Rectal smooth muscle tissue (tissue), 1 donor: Measurements from ENCODE around the gene PRSS2.

Source experiments
- H3K27ac ChIP-seq: one replicate; pipeline ENCODE4 v1.7.0; 2013; ENCODE audit warnings: low read depth, low read length, inconsistent platforms
- H3K27me3 ChIP-seq: one replicate; pipeline ENCODE4 v1.7.0; 2013; ENCODE audit warnings: low read length; ENCODE audit not compliant: control insufficient read depth, insufficient read depth
- H3K36me3 ChIP-seq: one replicate; pipeline ENCODE4 v1.7.0; 2013; ENCODE audit warnings: low read length; ENCODE audit not compliant: control insufficient read depth, insufficient read depth
- H3K4me1 ChIP-seq: one replicate; pipeline ENCODE4 v1.7.0; 2013; ENCODE audit warnings: low read length; ENCODE audit not compliant: control insufficient read depth, insufficient read depth
- H3K4me3 ChIP-seq: one replicate; pipeline ENCODE4 v1.7.0; 2013; ENCODE audit warnings: low read length
- H3K9ac ChIP-seq: one replicate; pipeline ENCODE4 v1.7.0; 2013; ENCODE audit warnings: low read length

PRSS2 gene

GRCh38 chr7:142801601-142802295 lies 31.0 kb downstream of the PRSS2 start:
- H3K4me1 ChIP-seq, result no peaks in the 10 kb centered on the region
- H3K9ac ChIP-seq, result no peak overlapping the region
- H3K4me3 ChIP-seq, result no peak overlapping the region
- peaks cover 9% of the 10 kb centered on the region for H3K27me3 ChIP-seq
- no peaks in the 10 kb centered on the region for H3K36me3 ChIP-seq
- H3K27ac ChIP-seq, result no peak overlapping the region

GRCh38 chr7:142802301-142802700 lies 31.5 kb downstream of the PRSS2 start:
- H3K4me1 ChIP-seq, result no peaks in the 10 kb centered on the region
- H3K4me3 ChIP-seq, result no peak overlapping the region
- H3K9ac ChIP-seq, result no peak overlapping the region
- H3K27ac ChIP-seq, result no peak overlapping the region
- H3K27me3 ChIP-seq, result peaks cover 8% of the 10 kb centered on the region
- no peaks in the 10 kb centered on the region for H3K36me3 ChIP-seq

- no peaks in the 10 kb centered on the region for H3K36me3 ChIP-seq
- H3K27ac ChIP-seq, result no peak overlapping the region
- H3K4me1 ChIP-seq, result no peaks in the 10 kb centered on the region
- H3K9ac ChIP-seq, result no peak overlapping the region
- H3K27me3 ChIP-seq, result peaks cover under 1% of the 10 kb centered on the region
- no peak overlapping the region for H3K4me3 ChIP-seq
These were observed 33.1 kb downstream of the PRSS2 start for GRCh38 chr7:142803901-142804300.

GRCh38 chr7:142804728-142805207 lies 34.0 kb downstream of the PRSS2 start:
- H3K9ac ChIP-seq, result no peak overlapping the region
- H3K4me1 ChIP-seq, result no peaks in the 10 kb centered on the region
- H3K27me3 ChIP-seq, result no peaks in the 10 kb centered on the region
- no peak overlapping the region for H3K4me3 ChIP-seq
- H3K27ac ChIP-seq, result no peak overlapping the region
- H3K36me3 ChIP-seq, result no peaks in the 10 kb centered on the region

- no peak overlapping the region for H3K27ac ChIP-seq
- H3K27me3 ChIP-seq, result no peaks in the 10 kb centered on the region
- no peak overlapping the region for H3K4me3 ChIP-seq
- H3K36me3 ChIP-seq, result no peaks in the 10 kb centered on the region
- no peak overlapping the region for H3K9ac ChIP-seq
- H3K4me1 ChIP-seq, result no peaks in the 10 kb centered on the region
These were observed 34.7 kb downstream of the PRSS2 start for GRCh38 chr7:142805350-142806021.

- no peaks in the 10 kb centered on the region for H3K36me3 ChIP-seq
- no peak overlapping the region for H3K27ac ChIP-seq
- no peaks in the 10 kb centered on the region for H3K4me1 ChIP-seq
- H3K27me3 ChIP-seq, result no peaks in the 10 kb centered on the region
- no peak overlapping the region for H3K9ac ChIP-seq
- no peak overlapping the region for H3K4me3 ChIP-seq
These were observed 35.2 kb downstream of the PRSS2 start for GRCh38 chr7:142806022-142806356.

- no peaks in the 10 kb centered on the region for H3K36me3 ChIP-seq
- no peak overlapping the region for H3K9ac ChIP-seq
- H3K27ac ChIP-seq, result no peak overlapping the region
- no peak overlapping the region for H3K4me3 ChIP-seq
- no peaks in the 10 kb centered on the region for H3K27me3 ChIP-seq
- H3K4me1 ChIP-seq, result no peaks in the 10 kb centered on the region
These were observed 36.2 kb downstream of the PRSS2 start for GRCh38 chr7:142806957-142807356.

- Histone ChIP-seq H3K36me3 (no peaks in the 10 kb centered on the region), H3K4me1 (no peaks in the 10 kb centered on the region), H3K27ac (no peak overlapping the region), H3K9ac (peak overlapping the region; percentile 40), H3K4me3 (no peak overlapping the region), H3K27me3 (no peaks in the 10 kb centered on the region)
These were observed 37.2 kb downstream of the PRSS2 start for GRCh38 chr7:142807855-142808460.

GRCh38 chr7:142808461-142808801 lies 37.7 kb downstream of the PRSS2 start:
- H3K9ac ChIP-seq, result no peak overlapping the region
- no peaks in the 10 kb centered on the region for H3K27me3 ChIP-seq
- no peaks in the 10 kb centered on the region for H3K36me3 ChIP-seq
- no peak overlapping the region for H3K27ac ChIP-seq
- H3K4me3 ChIP-seq, result no peak overlapping the region
- no peaks in the 10 kb centered on the region for H3K4me1 ChIP-seq

GRCh38 chr7:142808802-142809583 lies 38.2 kb downstream of the PRSS2 start:
- Histone ChIP-seq H3K36me3 (no peaks in the 10 kb centered on the region), H3K9ac (no peak overlapping the region), H3K27me3 (no peaks in the 10 kb centered on the region), H3K4me3 (no peak overlapping the region), H3K27ac (no peak overlapping the region), H3K4me1 (no peaks in the 10 kb centered on the region)

- Histone ChIP-seq H3K9ac (no peak overlapping the region), H3K27ac (no peak overlapping the region), H3K4me3 (no peak overlapping the region), H3K4me1 (no peaks in the 10 kb centered on the region), H3K27me3 (no peaks in the 10 kb centered on the region), H3K36me3 (no peaks in the 10 kb centered on the region)
These were observed 38.9 kb downstream of the PRSS2 start for GRCh38 chr7:142809671-142810070.

- Histone ChIP-seq H3K4me1 (no peaks in the 10 kb centered on the region), H3K9ac (no peak overlapping the region), H3K27ac (no peak overlapping the region), H3K27me3 (no peaks in the 10 kb centered on the region), H3K4me3 (no peak overlapping the region), H3K36me3 (no peaks in the 10 kb centered on the region)
These were observed 40.5 kb downstream of the PRSS2 start for GRCh38 chr7:142811154-142811737.
